ENCODE results near the gene ADGRV1.

ADGRV1 gene

GRCh38 chr5:91109634-91110033, 551.0 kb downstream of the ADGRV1 start:
- no peak for ATAC-seq (ENCODE audit: insufficient read depth, low read depth)
- Histone ChIP-seq H3K4me2 (ENCODE audit: insufficient read depth, low read length) (no peak overlapping the region), H3K27me3 (ENCODE audit: insufficient read depth, low read length, poor library complexity) (peaks cover 8% of the 10 kb centered on the region), H3K4me1 (ENCODE audit: insufficient read depth, low read length) (no peaks in the 10 kb centered on the region), H4K20me1 (ENCODE audit: insufficient read depth, low read length) (no peaks in the 10 kb centered on the region), H3K27ac (ENCODE audit: low read length) (no peak overlapping the region), H3K79me2 (ENCODE audit: insufficient read depth, low read length) (no peaks in the 10 kb centered on the region), H2AFZ (ENCODE audit: low read depth, low read length) (no peak overlapping the region), H3K36me3 (ENCODE audit: insufficient read depth, low read length) (no peaks in the 10 kb centered on the region), H3K9me3 (ENCODE audit: insufficient read depth, low read length, severe bottlenecking) (no peaks in the 10 kb centered on the region), H3K4me3 (ENCODE audit: low read depth in 1 of 2, low read length in 2 of 2) (no peak overlapping the region), H3K9ac (ENCODE audit: low read depth, low read length) (no peak overlapping the region)
- TF ChIP-seq CTCF (IDR thresholded peaks at IDR 0.05; ENCODE audit: borderline replicate concordance, extremely low read depth, low read length, poor library complexity, severe bottlenecking) = no peak
- TF ChIP-seq EZH2 (IDR thresholded peaks at IDR 0.05; ENCODE audit: borderline replicate concordance, low read depth, low read length, severe bottlenecking) = no peak
- no peak for DNase-seq

- DNase-seq (no peak), ATAC-seq (ENCODE audit: insufficient read depth, low read depth) (no peak)
- H3K79me2 ChIP-seq (ENCODE audit: insufficient read depth, low read length) = no peaks in the 10 kb centered on the region
- no peak overlapping the region for H3K4me3 ChIP-seq (ENCODE audit: low read depth in 1 of 2, low read length in 2 of 2)
- H3K9me3 ChIP-seq (ENCODE audit: insufficient read depth, low read length, severe bottlenecking) = no peaks in the 10 kb centered on the region
- no peak overlapping the region for H3K4me2 ChIP-seq (ENCODE audit: insufficient read depth, low read length)
- no peaks in the 10 kb centered on the region for H4K20me1 ChIP-seq (ENCODE audit: insufficient read depth, low read length)
- no peaks in the 10 kb centered on the region for H3K4me1 ChIP-seq (ENCODE audit: insufficient read depth, low read length)
- H3K36me3 ChIP-seq (ENCODE audit: insufficient read depth, low read length) = no peaks in the 10 kb centered on the region
- no peak for TF ChIP-seq EZH2 (IDR thresholded peaks at IDR 0.05; ENCODE audit: borderline replicate concordance, low read depth, low read length, severe bottlenecking)
- peaks cover 8% of the 10 kb centered on the region for H3K27me3 ChIP-seq (ENCODE audit: insufficient read depth, low read length, poor library complexity)
- no peak overlapping the region for H3K9ac ChIP-seq (ENCODE audit: low read depth, low read length)
- no peak overlapping the region for H3K27ac ChIP-seq (ENCODE audit: low read length)
- no peak overlapping the region for H2AFZ ChIP-seq (ENCODE audit: low read depth, low read length)
Measured at GRCh38 chr5:91110686-91111085, 552.1 kb downstream of the ADGRV1 start.

- no peak overlapping the region for H3K9ac ChIP-seq (ENCODE audit: low read depth, low read length)
- H3K27ac ChIP-seq (ENCODE audit: low read length) = no peak overlapping the region
- H3K9me3 ChIP-seq (ENCODE audit: insufficient read depth, low read length, severe bottlenecking) = no peaks in the 10 kb centered on the region
- no peak overlapping the region for H3K4me3 ChIP-seq (ENCODE audit: low read depth in 1 of 2, low read length in 2 of 2)
- TF ChIP-seq EZH2 (IDR thresholded peaks at IDR 0.05; ENCODE audit: borderline replicate concordance, low read depth, low read length, severe bottlenecking) = no peak
- no peak for TF ChIP-seq CTCF (IDR thresholded peaks at IDR 0.05; ENCODE audit: borderline replicate concordance, extremely low read depth, low read length, poor library complexity, severe bottlenecking)
- no peak overlapping the region for H2AFZ ChIP-seq (ENCODE audit: low read depth, low read length)
- H3K27me3 ChIP-seq (ENCODE audit: insufficient read depth, low read length, poor library complexity) = peaks cover 8% of the 10 kb centered on the region
- ATAC-seq (ENCODE audit: insufficient read depth, low read depth) (no peak), DNase-seq (no peak)
- no peaks in the 10 kb centered on the region for H3K79me2 ChIP-seq (ENCODE audit: insufficient read depth, low read length)
- no peaks in the 10 kb centered on the region for H3K4me1 ChIP-seq (ENCODE audit: insufficient read depth, low read length)
- H3K4me2 ChIP-seq (ENCODE audit: insufficient read depth, low read length) = no peak overlapping the region
- H3K36me3 ChIP-seq (ENCODE audit: insufficient read depth, low read length) = no peaks in the 10 kb centered on the region
- no peaks in the 10 kb centered on the region for H4K20me1 ChIP-seq (ENCODE audit: insufficient read depth, low read length)
Measured at GRCh38 chr5:91111473-91112238, 553.1 kb downstream of the ADGRV1 start.

DNA sequence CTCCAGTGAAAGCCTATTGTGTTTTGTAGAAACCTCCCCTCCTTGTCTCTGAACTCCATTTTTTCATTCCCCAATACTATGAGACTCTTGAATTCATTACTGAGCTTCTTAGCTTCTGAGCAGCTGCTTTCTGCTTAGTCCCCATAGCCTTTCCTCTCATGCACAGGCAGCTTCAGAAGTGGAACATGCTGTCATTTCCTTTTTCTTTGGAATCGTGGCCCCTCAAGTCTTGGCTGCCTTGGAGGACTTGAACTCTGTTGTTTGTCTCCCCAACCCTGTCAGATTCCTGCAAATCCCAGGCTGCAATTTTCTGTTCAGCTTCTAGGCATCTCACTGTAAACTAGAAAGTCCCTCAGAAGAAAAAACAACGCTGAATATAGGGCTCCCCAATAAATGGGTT, 556.1 kb downstream of the ADGRV1 start:
- H3K27me3 ChIP-seq (ENCODE audit: insufficient read depth, low read length, poor library complexity) = peaks cover 8% of the 10 kb centered on the region
- no peak overlapping the region for H3K4me2 ChIP-seq (ENCODE audit: insufficient read depth, low read length)
- no peaks in the 10 kb centered on the region for H3K9me3 ChIP-seq (ENCODE audit: insufficient read depth, low read length, severe bottlenecking)
- DNase-seq (no peak), ATAC-seq (ENCODE audit: insufficient read depth, low read depth) (no peak)
- no peaks in the 10 kb centered on the region for H3K79me2 ChIP-seq (ENCODE audit: insufficient read depth, low read length)
- H3K4me1 ChIP-seq (ENCODE audit: insufficient read depth, low read length) = no peaks in the 10 kb centered on the region
- no peak overlapping the region for H3K4me3 ChIP-seq (ENCODE audit: low read depth in 1 of 2, low read length in 2 of 2)
- H4K20me1 ChIP-seq (ENCODE audit: insufficient read depth, low read length) = no peaks in the 10 kb centered on the region
- H3K36me3 ChIP-seq (ENCODE audit: insufficient read depth, low read length) = no peaks in the 10 kb centered on the region
- H3K9ac ChIP-seq (ENCODE audit: low read depth, low read length) = no peak overlapping the region
- no peak overlapping the region for H3K27ac ChIP-seq (ENCODE audit: low read length)
- H2AFZ ChIP-seq (ENCODE audit: low read depth, low read length) = no peak overlapping the region
- TF ChIP-seq EZH2 (IDR thresholded peaks at IDR 0.05; ENCODE audit: borderline replicate concordance, low read depth, low read length, severe bottlenecking) (no peak), CTCF (IDR thresholded peaks at IDR 0.05; ENCODE audit: borderline replicate concordance, extremely low read depth, low read length, poor library complexity, severe bottlenecking) (no peak)

Measured in DND-41 (cell line).